Duodenal mucosa (tissue), 2 donors: ENCODE measurements around the gene NKD1.

Experiments used
- H3K27ac ChIP-seq: one replicate; pipeline ENCODE4 v1.7.0; 2013; ENCODE audit warnings: low read depth, low read length
- H3K27me3 ChIP-seq, 2 donors: one replicate each; pipeline ENCODE4 v1.7.0; 2013; ENCODE audit warnings: low read length in 2 of 2, control low read depth in 1 of 2; ENCODE audit not compliant: insufficient read depth in 2 of 2, control insufficient read depth in 1 of 2
- H3K36me3 ChIP-seq, 2 donors: one replicate each; pipeline ENCODE4 v1.7.0; 2013; ENCODE audit warnings: low read length in 2 of 2, control low read depth in 1 of 2; ENCODE audit not compliant: insufficient read depth in 2 of 2, control insufficient read depth in 1 of 2
- H3K4me1 ChIP-seq, 2 donors: one replicate each; pipeline ENCODE4 v1.7.0; 2013; ENCODE audit warnings: low read length in 2 of 2, control low read depth in 1 of 2; ENCODE audit not compliant: insufficient read depth in 2 of 2, control insufficient read depth in 1 of 2
- H3K4me3 ChIP-seq, 2 donors: one replicate each; pipeline ENCODE4 v1.7.0; 2013; ENCODE audit warnings: low read length in 2 of 2, low read depth in 1 of 2
- H3K9ac ChIP-seq, 2 donors: one replicate each; pipeline ENCODE4 v1.7.0; 2013; ENCODE audit warnings: low read length in 2 of 2, low read depth in 1 of 2
- H3K9me3 ChIP-seq, 2 donors: one replicate each; pipeline ENCODE4 v1.7.0; 2013; ENCODE audit warnings: low read length in 2 of 2, control low read depth in 1 of 2; ENCODE audit not compliant: control insufficient read depth in 1 of 2

Gene NKD1

DNA sequence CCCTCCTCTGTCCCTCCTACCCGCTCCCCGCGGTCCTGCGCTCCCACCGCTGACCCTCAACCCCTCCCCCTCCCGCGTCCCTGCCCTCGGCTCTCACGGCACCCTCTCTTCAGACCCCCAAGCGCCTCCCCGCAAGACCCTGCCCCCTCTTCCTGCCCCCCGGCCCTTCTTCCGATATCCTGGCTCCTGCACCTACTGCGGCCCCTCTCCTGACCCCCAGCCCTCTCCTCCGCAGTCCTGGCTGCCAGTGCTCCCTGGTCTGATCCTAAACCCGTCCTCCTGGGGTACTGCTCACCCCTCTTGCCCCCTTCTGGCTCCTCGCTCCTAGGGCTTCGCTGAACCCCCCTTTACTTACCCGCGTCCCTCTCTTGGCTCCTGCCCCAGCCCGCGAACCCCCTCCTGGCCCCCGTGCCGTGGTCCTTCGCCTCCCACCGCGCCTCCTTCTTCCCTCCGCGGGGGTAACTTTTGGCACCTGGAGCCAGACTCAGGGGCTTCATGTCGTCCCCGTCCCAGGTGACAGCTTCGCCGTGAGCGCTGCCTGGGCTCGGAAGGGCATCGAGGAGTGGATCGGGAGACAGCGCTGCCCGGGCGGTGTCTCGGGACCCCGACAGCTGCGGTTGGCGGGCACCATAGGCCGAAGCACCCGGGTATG lies 839 bp downstream of the NKD1 start:
- Histone ChIP-seq H3K27me3 (peaks cover 7 to 30% of the 10 kb centered on the region in 2 donors), H3K4me1 (no peaks in the 10 kb centered on the region), H3K9me3 (no peaks in the 10 kb centered on the region), H3K36me3 (no peaks in the 10 kb centered on the region), H3K27ac (no peak overlapping the region), H3K9ac (no peak overlapping the region), H3K4me3 (peak overlapping the region; percentile 59 to 60)

DNA sequence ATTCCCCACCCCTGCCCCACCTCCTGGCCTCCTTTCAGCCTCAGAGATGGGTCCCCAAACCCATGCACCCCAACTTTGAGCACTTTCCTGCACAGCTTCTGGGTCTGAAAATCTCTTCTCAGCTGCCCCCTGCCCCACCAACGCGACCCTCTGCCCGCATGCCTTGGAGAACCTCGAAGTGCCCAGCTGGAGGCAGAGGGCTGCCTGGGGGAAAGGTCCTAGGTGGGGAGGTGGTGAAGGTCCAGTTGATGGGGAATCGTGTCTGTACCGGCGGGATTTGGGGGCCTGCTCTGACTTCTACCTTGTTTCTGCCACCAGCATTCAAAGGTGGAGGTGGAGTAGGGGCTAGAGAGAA lies 1.3 kb downstream of the NKD1 start:
- Histone ChIP-seq H3K36me3 (no peaks in the 10 kb centered on the region), H3K27me3 (peaks cover 7 to 30% of the 10 kb centered on the region in 2 donors), H3K9ac (peak overlapping the region in 1 of 2 donors; percentile 10), H3K4me3 (peak overlapping the region in 1 of 2 donors; percentile 22), H3K4me1 (no peaks in the 10 kb centered on the region), H3K27ac (no peak overlapping the region), H3K9me3 (no peaks in the 10 kb centered on the region)

DNA sequence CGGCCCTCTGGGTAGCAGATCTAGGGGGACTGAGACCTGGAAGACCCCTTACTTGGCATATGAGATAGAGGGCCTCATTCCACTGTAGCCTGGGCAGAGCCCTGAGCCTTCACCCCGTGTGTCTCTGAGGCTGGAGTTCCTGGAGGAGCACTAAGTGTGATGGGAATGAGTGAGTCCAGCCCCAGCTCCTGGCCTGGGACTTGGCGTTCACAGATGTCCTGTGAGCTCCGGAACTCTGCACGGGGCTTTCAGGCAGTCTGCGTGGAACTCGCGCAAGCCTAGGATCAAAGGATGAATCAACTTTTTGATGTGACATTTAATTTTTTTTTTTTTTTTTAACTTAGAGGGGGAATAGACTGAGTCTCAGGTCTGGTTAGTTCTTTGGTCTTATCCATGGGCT lies 1.8 kb downstream of the NKD1 start:
- Histone ChIP-seq H3K36me3 (no peaks in the 10 kb centered on the region), H3K9ac (peak overlapping the region in 1 of 2 donors; percentile 10), H3K27me3 (peaks cover 7 to 29% of the 10 kb centered on the region in 2 donors), H3K4me3 (no peak overlapping the region), H3K4me1 (no peaks in the 10 kb centered on the region), H3K27ac (no peak overlapping the region), H3K9me3 (no peaks in the 10 kb centered on the region)

DNA sequence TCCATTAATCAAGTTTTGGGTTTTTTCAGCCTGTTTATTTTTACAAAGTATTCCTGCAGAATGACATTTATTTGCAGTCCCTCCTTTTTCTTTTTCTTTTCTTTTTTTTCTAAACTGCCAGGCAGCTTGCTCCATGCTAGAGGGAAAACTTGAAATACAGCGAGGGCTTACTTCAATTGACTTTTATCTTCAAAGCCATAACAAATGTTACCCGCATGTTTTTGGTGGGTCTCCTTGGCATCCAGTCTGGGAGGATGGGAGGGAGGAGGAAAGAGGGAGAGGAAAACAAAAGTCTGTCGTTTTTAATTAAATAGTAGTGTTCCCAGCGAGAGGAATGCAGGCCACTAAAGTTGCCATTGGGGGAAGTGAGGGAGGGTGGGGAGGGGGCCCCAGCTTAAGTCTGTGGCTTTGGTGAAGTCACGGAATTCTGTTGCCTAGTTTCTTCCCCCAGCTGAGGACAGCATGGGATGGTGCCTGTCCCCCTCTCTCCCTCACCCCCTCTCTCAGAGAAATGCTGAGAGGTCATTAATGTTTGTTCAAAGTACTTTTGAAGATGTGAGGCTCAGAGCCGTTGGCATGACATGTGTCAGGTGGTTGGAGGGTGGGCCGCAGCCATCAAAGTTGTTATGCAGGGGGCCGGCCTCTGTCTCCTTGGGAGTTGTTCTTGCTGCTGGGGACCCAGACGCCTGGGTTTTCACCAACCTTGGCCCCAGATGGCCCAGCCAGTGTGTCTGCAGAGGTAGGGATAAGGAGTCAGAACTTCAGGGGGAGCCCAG lies 2.9 kb downstream of the NKD1 start:
- no peak overlapping the region for H3K9ac ChIP-seq
- H3K27ac ChIP-seq, result no peak overlapping the region
- H3K4me3 ChIP-seq, result no peak overlapping the region
- peaks cover 7 to 19% of the 10 kb centered on the region in 2 donors for H3K27me3 ChIP-seq
- no peaks in the 10 kb centered on the region for H3K9me3 ChIP-seq
- H3K36me3 ChIP-seq, result no peaks in the 10 kb centered on the region
- H3K4me1 ChIP-seq, result no peaks in the 10 kb centered on the region

DNA sequence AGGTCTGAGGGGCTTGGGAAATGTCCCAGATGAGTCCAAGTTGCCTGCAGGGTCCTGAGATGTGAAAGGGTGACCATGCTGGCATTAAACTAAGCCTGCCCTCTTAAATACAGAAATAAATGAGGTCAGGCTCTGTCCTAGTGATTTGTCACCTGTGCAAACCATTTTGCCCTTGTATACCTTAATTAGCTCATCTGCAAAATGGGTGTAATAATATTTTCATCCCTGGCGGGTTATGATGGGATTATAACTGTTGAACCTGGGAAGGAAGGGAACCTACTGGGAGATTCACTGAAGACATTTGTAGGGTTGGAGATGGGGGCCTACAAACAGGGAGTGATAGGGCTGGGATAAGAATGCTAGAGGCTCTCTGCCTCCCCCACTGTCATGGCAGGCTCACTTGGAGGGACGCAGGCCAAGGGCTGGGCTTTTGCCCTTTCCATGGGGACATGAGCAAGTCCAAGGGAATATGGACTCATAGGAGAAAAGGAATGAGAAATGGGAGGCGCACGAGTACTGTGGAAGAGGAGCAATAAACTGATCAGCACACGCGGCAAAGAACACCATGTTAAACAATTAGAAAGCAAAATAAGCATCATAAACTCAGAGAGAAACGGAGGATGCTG lies 4.4 kb downstream of the NKD1 start:
- H3K27ac ChIP-seq, result no peak overlapping the region

DNA sequence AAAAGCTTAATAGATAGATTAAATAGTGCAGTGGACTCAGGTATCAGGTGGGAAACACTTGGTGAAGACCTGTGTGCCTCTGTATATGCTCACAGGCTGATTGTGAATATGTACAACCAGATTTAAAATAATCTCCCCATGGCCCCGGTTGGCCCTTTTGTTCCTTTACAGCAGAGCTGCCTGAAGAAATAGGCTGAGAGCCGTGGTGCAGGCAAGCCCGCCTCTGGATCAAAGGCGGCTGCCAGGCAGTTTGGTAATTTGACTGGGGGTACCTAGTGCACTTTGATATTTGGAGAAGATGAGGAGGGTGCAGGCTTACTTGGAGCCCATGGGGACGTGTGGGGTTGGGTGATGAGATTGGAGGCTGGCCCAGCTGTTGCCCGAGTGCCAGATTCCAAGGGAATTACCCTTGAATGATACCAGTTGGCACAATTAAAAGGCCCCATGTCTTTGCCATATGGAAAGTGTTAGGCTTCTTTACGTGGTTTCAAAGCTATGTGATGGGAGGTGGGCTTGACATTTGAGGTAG lies 5.0 kb downstream of the NKD1 start:
- H3K4me1 ChIP-seq, result no peaks in the 10 kb centered on the region
- H3K9ac ChIP-seq, result no peak overlapping the region
- no peaks in the 10 kb centered on the region for H3K36me3 ChIP-seq
- no peaks in the 10 kb centered on the region for H3K9me3 ChIP-seq
- no peak overlapping the region for H3K27ac ChIP-seq
- peaks cover 7 to 14% of the 10 kb centered on the region in 2 donors for H3K27me3 ChIP-seq
- no peak overlapping the region for H3K4me3 ChIP-seq

More for the DNA sequence above, 4.4 kb downstream of the NKD1 start:
- H3K9ac ChIP-seq, result no peak overlapping the region
- no peaks in the 10 kb centered on the region for H3K4me1 ChIP-seq
- no peaks in the 10 kb centered on the region for H3K9me3 ChIP-seq
- H3K36me3 ChIP-seq, result no peaks in the 10 kb centered on the region
- peaks cover 7 to 14% of the 10 kb centered on the region in 2 donors for H3K27me3 ChIP-seq
- no peak overlapping the region for H3K4me3 ChIP-seq

DNA sequence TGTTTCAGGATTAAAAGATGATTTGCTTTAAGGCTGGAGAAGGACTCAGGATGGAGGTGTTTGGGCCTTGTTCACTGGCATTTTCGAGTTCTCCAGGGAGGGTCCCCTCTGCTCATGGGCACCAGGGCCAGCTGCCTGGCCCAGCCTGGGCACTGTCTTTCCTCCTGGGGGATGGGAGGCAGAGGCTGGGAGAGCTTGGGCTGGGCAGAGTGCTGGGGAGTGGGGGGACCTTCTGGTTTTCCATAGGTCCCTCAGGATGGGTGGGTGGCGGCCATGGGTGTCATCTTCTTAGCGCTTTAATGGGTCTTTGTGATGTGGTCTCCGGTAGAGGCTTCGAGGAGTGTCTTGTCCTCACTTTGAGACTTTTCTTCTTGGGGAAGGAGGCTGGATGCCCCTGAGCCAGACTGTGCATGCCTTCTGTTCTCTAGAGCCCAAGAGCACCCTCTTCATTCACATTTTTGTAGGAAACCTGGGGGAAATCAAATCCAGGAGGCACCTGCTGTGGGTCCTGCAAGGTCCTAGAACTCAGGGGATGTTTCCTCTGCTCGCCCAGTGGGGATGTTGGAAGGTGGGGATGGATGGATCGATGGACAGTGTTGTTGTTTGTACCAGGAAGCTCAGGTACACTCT lies 5.7 kb downstream of the NKD1 start:
- Histone ChIP-seq H3K4me3 (no peak overlapping the region), H3K36me3 (no peaks in the 10 kb centered on the region), H3K4me1 (no peaks in the 10 kb centered on the region), H3K27me3 (peaks cover 7 to 12% of the 10 kb centered on the region in 2 donors), H3K9me3 (no peaks in the 10 kb centered on the region), H3K9ac (no peak overlapping the region), H3K27ac (no peak overlapping the region)

DNA sequence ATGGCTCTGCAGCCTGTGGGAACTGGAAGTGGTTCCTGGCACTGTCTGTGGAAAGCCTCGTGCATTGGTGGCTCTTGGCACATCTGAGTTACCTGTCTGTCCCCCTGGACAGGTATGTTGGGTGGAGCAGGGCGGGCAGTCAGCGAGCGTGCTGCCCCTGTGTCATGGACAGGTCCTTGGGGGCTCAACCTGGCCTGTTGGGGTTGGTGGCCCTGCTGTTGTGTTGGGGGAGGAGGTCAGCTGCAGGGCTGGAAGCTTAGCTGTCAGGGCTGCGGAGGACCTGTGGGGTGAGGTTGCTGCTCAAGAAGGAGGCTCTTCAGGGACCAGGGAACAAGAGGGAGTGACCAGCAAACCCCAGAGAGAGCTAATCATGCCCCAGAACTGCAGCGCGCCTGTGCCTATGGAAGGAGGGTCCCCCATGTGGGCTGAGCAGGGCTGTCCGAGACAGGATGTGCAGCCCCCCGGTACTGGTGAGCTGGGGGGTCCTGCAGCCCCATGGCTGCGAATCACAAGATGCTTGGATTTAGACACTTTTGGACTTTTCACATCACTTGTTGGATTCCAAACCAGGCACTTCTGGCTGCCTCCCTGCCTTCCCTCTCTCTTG lies 7.2 kb downstream of the NKD1 start:
- no peak overlapping the region for H3K9ac ChIP-seq
- no peaks in the 10 kb centered on the region for H3K27me3 ChIP-seq
- no peak overlapping the region for H3K27ac ChIP-seq
- no peaks in the 10 kb centered on the region for H3K36me3 ChIP-seq
- no peaks in the 10 kb centered on the region for H3K9me3 ChIP-seq
- no peak overlapping the region for H3K4me3 ChIP-seq
- no peaks in the 10 kb centered on the region for H3K4me1 ChIP-seq

DNA sequence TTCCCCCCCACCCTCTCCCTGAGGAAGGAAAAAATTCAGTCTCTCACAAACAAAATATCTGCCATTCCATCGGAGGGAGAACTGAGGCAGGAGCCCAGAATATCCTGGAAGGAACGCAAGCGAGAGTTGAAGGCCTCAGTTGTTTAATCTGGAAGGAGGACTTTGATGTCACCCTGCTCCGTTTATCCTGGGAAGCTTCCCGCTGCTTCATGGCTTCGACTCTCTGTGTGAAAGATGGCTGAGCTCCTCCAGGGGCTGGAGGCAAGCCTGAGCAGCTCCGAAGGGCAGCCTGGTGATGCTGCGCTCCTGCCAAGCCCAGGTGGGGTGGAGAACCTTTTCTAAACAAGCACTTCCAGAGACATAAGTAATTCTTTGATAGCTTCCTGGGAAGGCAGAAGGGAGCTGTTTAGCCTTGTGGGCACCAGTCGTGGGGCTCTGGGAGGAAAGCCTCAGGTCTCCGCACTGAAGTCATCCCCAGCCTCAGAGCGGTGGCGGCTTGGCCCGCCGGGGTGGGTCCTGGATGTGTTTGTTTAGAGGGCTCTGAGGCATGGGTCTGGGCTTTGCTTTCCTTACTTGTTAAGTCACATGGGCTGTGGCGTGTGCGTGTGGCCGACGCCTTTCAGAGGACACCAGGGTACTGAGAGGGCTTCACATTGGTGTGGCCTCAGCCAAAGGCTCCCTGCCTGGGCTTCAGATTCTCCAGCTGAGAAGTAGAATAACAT lies 7.9 kb downstream of the NKD1 start:
- H3K9me3 ChIP-seq, result no peaks in the 10 kb centered on the region
- no peak overlapping the region for H3K9ac ChIP-seq
- no peak overlapping the region for H3K27ac ChIP-seq
- H3K36me3 ChIP-seq, result no peaks in the 10 kb centered on the region
- H3K4me1 ChIP-seq, result no peaks in the 10 kb centered on the region
- H3K27me3 ChIP-seq, result no peaks in the 10 kb centered on the region
- no peak overlapping the region for H3K4me3 ChIP-seq
